Bronchial epithelial cell (primary cell): ENCODE data around the gene RBM7. TPM values are rescaled to one million over a fixed set of nuclear protein-coding genes. Genes with fewer than 3 reads are reported as not detected.

ENCODE experiments used
- DNase-seq: peaks from one replicate; pipeline ENCODE4 v3.0.0-alpha.2; 2010; ENCODE audit warnings: low read depth
- FAIRE-seq: peaks from 2 replicates; lab custom pipeline; 2011; peaks lifted over from hg19 to GRCh38; lab: Jason Lieb, UNC
- H3K27me3 ChIP-seq: 2 replicates; pipeline ENCODE4 v1.5.1; 2011; ENCODE audit warnings: low read length; ENCODE audit not compliant: control insufficient read depth, insufficient read depth
- H3K36me3 ChIP-seq: 2 replicates; pipeline ENCODE4 v1.5.1; 2011; ENCODE audit warnings: low read length; ENCODE audit not compliant: control insufficient read depth, insufficient read depth
- H3K4me3 ChIP-seq: 2 replicates; pipeline ENCODE4 v1.5.1; 2011; ENCODE audit warnings: mild to moderate bottlenecking, low read depth, low read length, control low read depth
- CTCF ChIP-seq: IDR thresholded peaks from 2 replicates; pipeline ENCODE4 v1.5.1; 2011; ENCODE audit warnings: mild to moderate bottlenecking, moderate library complexity, low read length, control low read depth, inconsistent platforms; ENCODE audit not compliant: insufficient read depth, severe bottlenecking
- total RNA-seq: library from RNA; depleted of rRNA; stranded (reverse); fragments of >200 nt; gene quantifications from 2 replicates; pipeline ENCODE4 v1.2.1, GENCODE V29; 2014

The RBM7 gene
- total RNA-seq, 1 donor from 2014 or later = 37.9 TPM

GRCh38 chr11:114412946-114413345 is 12.5 kb downstream of the RBM7 start:
- Histone ChIP-seq H3K4me3 (no peak overlapping the region), H3K27me3 (no peaks in the 10 kb centered on the region), H3K36me3 (no peaks in the 10 kb centered on the region)
- no peak for FAIRE-seq
- peak; percentile 66 for DNase-seq
- TF ChIP-seq CTCF = no peak

GRCh38 chr11:114413958-114414357 is 13.5 kb downstream of the RBM7 start:
- FAIRE-seq = no peak
- DNase-seq = no peak
- Histone ChIP-seq H3K4me3 (no peak overlapping the region), H3K36me3 (no peaks in the 10 kb centered on the region), H3K27me3 (no peaks in the 10 kb centered on the region)
- no peak for TF ChIP-seq CTCF

GRCh38 chr11:114416441-114416961 is 16.0 kb downstream of the RBM7 start:
- no peaks in the 10 kb centered on the region for H3K27me3 ChIP-seq
- peak; percentile 87 for DNase-seq
- no peak overlapping the region for H3K4me3 ChIP-seq
- FAIRE-seq = peak; percentile 92
- no peaks in the 10 kb centered on the region for H3K36me3 ChIP-seq
- no peak for TF ChIP-seq CTCF

- no peak for FAIRE-seq
- Histone ChIP-seq H3K27me3 (no peaks in the 10 kb centered on the region), H3K4me3 (no peak overlapping the region), H3K36me3 (no peaks in the 10 kb centered on the region)
- peak; percentile 15 for DNase-seq
- no peak for TF ChIP-seq CTCF
These were observed 25.8 kb downstream of the RBM7 start for GRCh38 chr11:114426280-114426679.

- DNase-seq (no peak), FAIRE-seq (no peak)
- H3K4me3 ChIP-seq = no peak overlapping the region
- TF ChIP-seq CTCF = no peak
- no peaks in the 10 kb centered on the region for H3K27me3 ChIP-seq
- no peaks in the 10 kb centered on the region for H3K36me3 ChIP-seq
These were observed 29.8 kb downstream of the RBM7 start for GRCh38 chr11:114430290-114430689.

- DNase-seq (no peak), FAIRE-seq (no peak)
- Histone ChIP-seq H3K36me3 (no peaks in the 10 kb centered on the region), H3K27me3 (no peaks in the 10 kb centered on the region), H3K4me3 (no peak overlapping the region)
- TF ChIP-seq CTCF = no peak
These were observed 32.4 kb downstream of the RBM7 start for GRCh38 chr11:114432893-114433292.
